Measurements from ENCODE around the gene TEK.

GRCh38 chr9:27078685-27079084 lies 30.3 kb upstream of the TEK start:
- TF ChIP-seq CTCF (IDR thresholded peaks at IDR 0.05; ENCODE audit: low read depth, low read length), result no peak
- no peak for TF ChIP-seq EZH2phosphoT487 (IDR thresholded peaks at IDR 0.05; ENCODE audit: low read depth)

All from OCI-LY3 (cell line).